Brain microvascular endothelial cell (primary cell): ENCODE results near the gene TCF4.

Experiments used
- DNase-seq: peaks from one replicate; pipeline ENCODE4 v3.0.0-alpha.2; 2020
- H3K27ac ChIP-seq: fragments of 250-450 bp; sonication (Bioruptor Pico); 2 replicates; pipeline ENCODE4 v1.5.1; 2020; ENCODE audit warnings: mild to moderate bottlenecking, moderate library complexity
- H3K27me3 ChIP-seq: fragments of 250-450 bp; sonication (Bioruptor Pico); replicated peaks from 2 replicates; pipeline ENCODE4 v1.5.1; 2020; ENCODE audit warnings: mild to moderate bottlenecking
- H3K36me3 ChIP-seq: fragments of 250-450 bp; sonication (Bioruptor Pico); replicated peaks from 2 replicates; pipeline ENCODE4 v1.5.1; 2020; ENCODE audit warnings: mild to moderate bottlenecking
- H3K4me3 ChIP-seq: 2 replicates; pipeline ENCODE4 v1.5.1; 2011; ENCODE audit warnings: low read depth, mild to moderate bottlenecking, control low read depth, low read length, moderate library complexity
- in situ Hi-C: cut with HindIII; loops from 2 replicates; pipeline ENCODE4 v1.10.0; 2017; ENCODE audit warnings: low sequenced_read_pairs, low pct_ligation_motif_present
- TF ChIP-seq, protein P1 (sequence below): IDR thresholded peaks from 2 replicates; pipeline ENCODE4 v1.5.1; 2011; ENCODE audit warnings: low read depth, mild to moderate bottlenecking, moderate library complexity, low read length, control low read depth, inconsistent platforms; ENCODE audit errors: missing control alignments

Gene TCF4

DNA sequence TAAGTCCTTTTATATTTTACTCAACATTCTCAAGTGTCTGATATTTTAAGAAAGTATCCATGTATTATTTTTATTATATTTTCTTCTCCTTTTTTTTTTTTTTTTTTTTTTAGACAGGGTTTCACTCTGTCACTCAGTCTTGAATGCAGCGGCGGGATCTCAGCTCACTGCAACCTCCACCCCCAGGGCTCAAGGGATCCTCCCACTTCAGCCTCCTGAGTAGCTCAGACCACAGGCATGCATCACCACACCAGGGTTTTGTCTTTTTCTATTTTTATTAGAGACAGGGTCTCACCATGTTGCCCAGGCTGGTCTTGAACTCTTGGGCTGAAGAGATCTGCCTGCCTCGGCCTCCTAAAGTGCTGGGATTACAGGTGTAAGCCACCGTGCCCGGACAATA is 212.1 kb downstream of the TCF4 start:
- in situ Hi-C loops, result no loop called here
- no peaks in the 10 kb centered on the region for H3K36me3 ChIP-seq
- DNase-seq, result no peak
- H3K27me3 ChIP-seq, result no peaks in the 10 kb centered on the region
- H3K4me3 ChIP-seq, result no peak overlapping the region
- H3K27ac ChIP-seq, result no peak overlapping the region
- TF ChIP-seq, protein P1, sequence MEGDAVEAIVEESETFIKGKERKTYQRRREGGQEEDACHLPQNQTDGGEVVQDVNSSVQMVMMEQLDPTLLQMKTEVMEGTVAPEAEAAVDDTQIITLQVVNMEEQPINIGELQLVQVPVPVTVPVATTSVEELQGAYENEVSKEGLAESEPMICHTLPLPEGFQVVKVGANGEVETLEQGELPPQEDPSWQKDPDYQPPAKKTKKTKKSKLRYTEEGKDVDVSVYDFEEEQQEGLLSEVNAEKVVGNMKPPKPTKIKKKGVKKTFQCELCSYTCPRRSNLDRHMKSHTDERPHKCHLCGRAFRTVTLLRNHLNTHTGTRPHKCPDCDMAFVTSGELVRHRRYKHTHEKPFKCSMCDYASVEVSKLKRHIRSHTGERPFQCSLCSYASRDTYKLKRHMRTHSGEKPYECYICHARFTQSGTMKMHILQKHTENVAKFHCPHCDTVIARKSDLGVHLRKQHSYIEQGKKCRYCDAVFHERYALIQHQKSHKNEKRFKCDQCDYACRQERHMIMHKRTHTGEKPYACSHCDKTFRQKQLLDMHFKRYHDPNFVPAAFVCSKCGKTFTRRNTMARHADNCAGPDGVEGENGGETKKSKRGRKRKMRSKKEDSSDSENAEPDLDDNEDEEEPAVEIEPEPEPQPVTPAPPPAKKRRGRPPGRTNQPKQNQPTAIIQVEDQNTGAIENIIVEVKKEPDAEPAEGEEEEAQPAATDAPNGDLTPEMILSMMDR, result no peak

GRCh38 chr18:55374741-55375140 is 213.3 kb downstream of the TCF4 start:
- Histone ChIP-seq H3K4me3 (no peak overlapping the region), H3K36me3 (no peaks in the 10 kb centered on the region), H3K27ac (no peak overlapping the region), H3K27me3 (no peaks in the 10 kb centered on the region)
- DNase-seq, result no peak
- in situ Hi-C loops, result no loop called here
- TF ChIP-seq, protein P1, result no peak

DNA sequence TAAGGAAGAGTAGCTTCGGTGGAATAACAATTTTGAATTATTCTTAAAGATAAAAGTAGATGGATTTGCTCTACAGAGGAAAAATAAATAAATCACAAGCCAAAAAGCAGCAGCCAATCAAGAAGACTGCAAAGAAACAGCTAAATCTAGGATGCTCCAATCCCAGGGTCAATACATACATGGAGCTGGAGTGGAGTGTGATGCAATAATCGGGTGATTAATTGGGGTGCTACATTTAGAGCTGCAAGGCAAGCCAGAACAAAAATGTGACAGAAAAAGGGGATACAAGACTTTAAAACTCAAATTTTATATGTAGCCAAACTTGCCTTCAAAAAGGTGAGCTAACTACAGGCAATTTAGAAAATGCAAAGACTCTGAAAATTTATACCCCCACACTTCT is 215.8 kb downstream of the TCF4 start:
- Histone ChIP-seq H3K4me3 (no peak overlapping the region), H3K27ac (no peak overlapping the region), H3K27me3 (no peaks in the 10 kb centered on the region), H3K36me3 (no peaks in the 10 kb centered on the region)
- TF ChIP-seq, protein P1, result no peak
- DNase-seq, result no peak
- in situ Hi-C loops, result no loop called here

DNA sequence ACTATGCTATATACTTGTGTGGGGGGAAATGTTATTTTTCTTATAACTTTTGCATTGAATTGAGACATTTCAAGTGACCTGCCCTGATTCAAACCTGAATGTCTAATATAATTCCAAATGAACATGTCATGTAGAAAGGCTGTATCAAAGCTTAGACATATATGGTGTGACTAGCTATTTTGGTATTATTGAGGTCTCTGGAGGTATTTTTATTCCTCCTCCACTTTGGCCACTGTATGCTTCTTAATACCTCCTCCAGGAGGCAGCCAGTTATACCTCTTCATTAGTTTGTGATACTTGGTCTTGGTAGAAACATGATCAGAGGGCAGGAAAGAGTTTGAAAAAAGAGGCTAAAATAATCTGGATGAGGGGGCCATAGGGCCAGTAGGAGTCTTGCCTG is 217.1 kb downstream of the TCF4 start:
- no peak overlapping the region for H3K4me3 ChIP-seq
- in situ Hi-C loops, result no loop called here
- H3K36me3 ChIP-seq, result no peaks in the 10 kb centered on the region
- no peaks in the 10 kb centered on the region for H3K27me3 ChIP-seq
- DNase-seq, result no peak
- TF ChIP-seq, protein P1, result no peak
- no peak overlapping the region for H3K27ac ChIP-seq

DNA sequence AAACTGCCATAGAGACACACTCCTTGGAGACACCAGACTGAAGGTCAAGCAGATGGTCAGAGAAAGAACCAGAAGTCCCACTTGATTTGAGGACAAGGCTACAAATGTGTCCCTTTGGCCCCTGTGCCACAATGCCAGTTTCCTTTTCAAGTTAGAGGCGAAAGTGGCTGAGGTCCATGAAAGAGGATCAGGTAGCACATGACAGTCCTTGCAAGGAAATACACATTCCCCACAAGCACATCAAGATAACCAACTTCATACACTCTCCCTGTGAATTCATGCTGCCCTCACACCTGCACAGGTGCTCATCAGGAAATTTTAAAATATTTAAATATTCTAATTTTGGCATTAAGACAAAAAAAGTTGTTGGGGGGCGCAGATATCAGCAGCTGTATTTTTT is 218.6 kb downstream of the TCF4 start:
- TF ChIP-seq, protein P1, result no peak
- in situ Hi-C loops, result no loop called here
- H3K27ac ChIP-seq, result no peak overlapping the region
- no peak overlapping the region for H3K4me3 ChIP-seq
- DNase-seq, result no peak
- no peaks in the 10 kb centered on the region for H3K27me3 ChIP-seq
- H3K36me3 ChIP-seq, result no peaks in the 10 kb centered on the region

DNA sequence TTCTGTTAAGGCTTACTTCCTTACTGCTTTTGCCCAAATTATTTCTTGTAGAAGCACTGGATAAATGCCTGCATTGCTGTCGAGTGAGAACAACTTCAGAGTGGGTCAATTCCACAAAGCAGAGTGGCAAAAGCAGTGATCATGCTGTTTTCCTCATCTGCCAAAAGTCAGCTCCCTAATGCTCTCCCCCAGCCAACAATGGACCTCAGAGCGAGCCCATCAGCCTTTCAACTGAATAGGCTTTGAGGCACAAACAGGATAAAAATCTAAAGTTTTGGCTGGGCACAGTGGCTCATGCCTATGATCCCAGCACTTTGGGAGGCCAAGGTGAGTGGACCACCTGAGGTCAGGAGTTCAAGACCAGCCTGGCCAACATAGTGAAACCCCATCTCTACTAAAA is 222.7 kb downstream of the TCF4 start:
- TF ChIP-seq, protein P1, result no peak
- in situ Hi-C loops, result no loop called here
- no peak for DNase-seq

More for the DNA sequence above, 222.7 kb downstream of the TCF4 start:
- no peaks in the 10 kb centered on the region for H3K36me3 ChIP-seq
- no peak overlapping the region for H3K4me3 ChIP-seq
- no peak overlapping the region for H3K27ac ChIP-seq
- H3K27me3 ChIP-seq, result no peaks in the 10 kb centered on the region
